GM20000 (cell line): Measurements from ENCODE around the gene U2AF2.

Experiments
- DNase-seq: peaks from one replicate; pipeline ENCODE4 v3.0.0; 2012; ENCODE audit warnings: low spot score
- CTCF ChIP-seq: IDR thresholded peaks from 2 replicates; pipeline ENCODE4 v1.5.1; 2012; ENCODE audit warnings: mild to moderate bottlenecking, control low read depth; ENCODE audit errors: extremely low read depth, missing control alignments

Gene U2AF2

GRCh38 chr19:55663846-55664536 is 9.2 kb downstream of the U2AF2 start:
- TF ChIP-seq CTCF, result no peak
- DNase-seq, result no peak

- no peak for TF ChIP-seq CTCF
- no peak for DNase-seq
Measured at GRCh38 chr19:55666343-55667005, 11.6 kb downstream of the U2AF2 start.

- DNase-seq, result no peak
- TF ChIP-seq CTCF, result no peak
Measured at GRCh38 chr19:55667006-55667381, 12.2 kb downstream of the U2AF2 start.

GRCh38 chr19:55667511-55667910 is 12.7 kb downstream of the U2AF2 start:
- no peak for DNase-seq
- TF ChIP-seq CTCF, result no peak

- no peak for TF ChIP-seq CTCF
- no peak for DNase-seq
Measured at GRCh38 chr19:55667958-55668357, 13.1 kb downstream of the U2AF2 start.

GRCh38 chr19:55668603-55669348 is 13.9 kb downstream of the U2AF2 start:
- DNase-seq, result no peak
- TF ChIP-seq CTCF, result no peak
